K562 (cell line): ENCODE results near the gene SIRT2. TPM values are rescaled to one million over a fixed set of nuclear protein-coding genes. Genes with fewer than 3 reads are reported as not detected.

ENCODE experiments used
- CTBP1 ChIP-seq: fragments of 450-650 bp; IDR thresholded peaks from 2 replicates; pipeline ENCODE4 v1.6.1; 2016; ENCODE audit warnings: borderline replicate concordance
- DLX4 ChIP-seq: fragments of 250-450 bp; sonication (Bioruptor Pico); IDR thresholded peaks from 2 replicates; pipeline ENCODE4 v1.6.1; 2021; ENCODE audit warnings: mild to moderate bottlenecking
- DPF2 ChIP-seq: fragments of 450-650 bp; IDR thresholded peaks from 2 replicates; pipeline ENCODE4 v1.6.1; 2016
- ELF4 ChIP-seq: fragments of 450-650 bp; formaldehyde crosslinking; IDR thresholded peaks from 2 replicates; pipeline ENCODE4 v1.4.0; 2022; ENCODE audit warnings: missing genetic modification characterization
- POLR2AphosphoS5 ChIP-seq: IDR thresholded peaks from 2 replicates; pipeline ENCODE4 v1.6.1; 2011; ENCODE audit warnings: mild to moderate bottlenecking, low read depth, low read length, moderate library complexity; ENCODE audit not compliant: control insufficient read depth, insufficient read depth
- PTBP1 ChIP-seq: fragments of 200-400 bp; formaldehyde crosslinking; IDR thresholded peaks from 2 replicates; pipeline ENCODE4 v1.6.1; 2017; ENCODE audit warnings: low read depth, low read length
- SAFB2 ChIP-seq: fragments of 200-400 bp; formaldehyde crosslinking; IDR thresholded peaks from 2 replicates; pipeline ENCODE4 v1.6.1; 2018; ENCODE audit warnings: borderline replicate concordance, low read length, low read depth, moderate library complexity; ENCODE audit not compliant: severe bottlenecking
- SREBF1 ChIP-seq: fragments of 150-350 bp; IDR thresholded peaks from 2 replicates; pipeline ENCODE4 v1.6.1; 2014; ENCODE audit warnings: antibody characterized with exemption, low read depth, low read length, borderline replicate concordance
- TSHZ1 ChIP-seq: fragments of 250-450 bp; sonication (Bioruptor Pico); IDR thresholded peaks from 2 replicates; pipeline ENCODE4 v1.4.0; 2020; ENCODE audit warnings: mild to moderate bottlenecking, moderate library complexity
- ZHX1 ChIP-seq: fragments of 150-350 bp; conservative IDR thresholded peaks from 2 replicates; pipeline ENCODE4 v1.6.1; 2014; ENCODE audit warnings: low read length
- ZNF124 ChIP-seq: sonication (generic); formaldehyde crosslinking; IDR thresholded peaks from 2 replicates; pipeline ENCODE4 v1.8.1; 2022; ENCODE audit warnings: missing genetic modification reagents
- ZNF224 ChIP-seq: sonication (generic); formaldehyde crosslinking; IDR thresholded peaks from 2 replicates; pipeline ENCODE4 v1.8.0; 2022; ENCODE audit warnings: mild to moderate bottlenecking, missing genetic modification reagents
- ZNF77 ChIP-seq: fragments of 250-450 bp; sonication (Bioruptor Pico); IDR thresholded peaks from 2 replicates; pipeline ENCODE4 v1.5.0; 2020
- polyA plus RNA-seq, 8 experiments: library from polyadenylated mRNA; depleted of rRNA in 4 of 8; stranded (reverse) in 5 of 8; unstranded in 3 of 8; fragments of >200 nt; fragmentation: Nextera tagmentation in 2 of 8; fragmentation: Illumina TruSeq in 1 of 8; extraction: Ambion mirVana in 2 of 8; extraction: Trizol in 1 of 8; gene quantifications; 2 replicates each; pipeline versions ENCODE4 v1.2.1 to v1.2.3, GENCODE V29; 2011 to 2014; ENCODE audit warnings: inconsistent platforms in 1 of 8, missing spikeins in 1 of 8
- total RNA-seq, 7 experiments: library from RNA; depleted of rRNA in 6 of 7; stranded (reverse); fragments of >200 nt in 6 of 7; fragmentation: Illumina TruSeq in 2 of 7; extraction: Trizol in 2 of 7; gene quantifications; 2 replicates each; pipeline versions ENCODE4 v1.2.1 to v1.2.3, GENCODE V29; 2011 to 2021; ENCODE audit warnings: low replicate concordance in 1 of 7
- TF ChIP-seq, protein P1 (sequence below): sonication (generic); formaldehyde crosslinking; IDR thresholded peaks from 2 replicates; pipeline ENCODE4 v1.8.0; 2022; ENCODE audit warnings: mild to moderate bottlenecking, missing genetic modification reagents
- TF ChIP-seq, protein P2 (sequence below): sonication (generic); formaldehyde crosslinking; IDR thresholded peaks from 2 replicates; pipeline ENCODE4 v1.8.0; 2022; ENCODE audit warnings: mild to moderate bottlenecking, missing genetic modification reagents

SIRT2 gene
- total and polyA plus RNA-seq, 9 of the 15 experiments (the other 6 are each of a cell fraction or from before 2014, with no cell fraction given): 2.3 to 35.2 (median 22.9) TPM

DNA sequence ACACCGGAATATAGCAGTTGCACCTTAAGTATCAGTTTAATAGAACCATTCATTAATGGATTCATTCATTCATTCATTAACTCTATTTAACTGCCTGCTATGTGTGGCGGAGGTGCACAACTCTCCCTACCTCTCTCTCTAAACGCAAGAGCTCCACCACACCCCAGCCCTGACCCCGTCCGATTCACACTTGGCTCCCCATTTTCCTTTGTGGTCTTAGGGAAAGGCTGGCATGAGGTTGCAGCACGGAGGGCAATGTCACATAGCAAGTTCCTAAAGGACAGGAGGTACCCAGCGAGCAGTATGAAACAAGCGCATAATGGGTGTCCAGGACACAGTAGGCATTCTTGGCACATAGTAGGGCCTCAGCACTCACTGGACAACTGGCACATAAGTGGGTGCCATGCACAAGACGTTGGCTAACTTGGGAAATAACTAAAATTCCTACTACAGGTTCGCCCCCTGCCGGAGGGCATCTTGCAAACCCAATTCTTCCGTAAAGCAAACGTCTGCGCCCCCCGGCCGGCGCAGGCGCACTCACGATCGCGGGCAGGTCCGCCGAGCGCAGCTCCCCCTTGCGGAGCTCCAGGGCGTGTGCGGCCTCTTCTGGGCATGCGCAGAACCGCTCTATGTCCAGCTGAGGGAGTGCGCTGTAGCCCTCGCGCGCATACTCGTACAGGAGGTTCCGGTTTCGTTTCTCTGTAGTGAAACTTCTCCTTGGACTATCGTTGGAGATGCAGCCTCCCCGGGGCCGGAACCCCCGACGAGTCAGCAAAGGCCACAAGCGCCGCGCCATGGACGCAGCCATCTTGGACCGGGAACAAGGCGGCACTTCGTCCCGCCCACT, 30.7 kb upstream of the SIRT2 start, which contains the start of gene SARS2 (continued):
- no peak for TF ChIP-seq SAFB2
- TF ChIP-seq POLR2AphosphoS5: peak; percentile 88; the same call in 1 of the 2 replicates
- TF ChIP-seq ZNF224 (CRISPR knock-in tag): no peak
- TF ChIP-seq ELF4 (CRISPR knock-in tag): no peak
- TF ChIP-seq ZNF124 (CRISPR knock-in tag): no peak
- TF ChIP-seq DLX4 (CRISPR knock-in tag): no peak
- TF ChIP-seq DPF2: no peak
- TF ChIP-seq, protein P1, sequence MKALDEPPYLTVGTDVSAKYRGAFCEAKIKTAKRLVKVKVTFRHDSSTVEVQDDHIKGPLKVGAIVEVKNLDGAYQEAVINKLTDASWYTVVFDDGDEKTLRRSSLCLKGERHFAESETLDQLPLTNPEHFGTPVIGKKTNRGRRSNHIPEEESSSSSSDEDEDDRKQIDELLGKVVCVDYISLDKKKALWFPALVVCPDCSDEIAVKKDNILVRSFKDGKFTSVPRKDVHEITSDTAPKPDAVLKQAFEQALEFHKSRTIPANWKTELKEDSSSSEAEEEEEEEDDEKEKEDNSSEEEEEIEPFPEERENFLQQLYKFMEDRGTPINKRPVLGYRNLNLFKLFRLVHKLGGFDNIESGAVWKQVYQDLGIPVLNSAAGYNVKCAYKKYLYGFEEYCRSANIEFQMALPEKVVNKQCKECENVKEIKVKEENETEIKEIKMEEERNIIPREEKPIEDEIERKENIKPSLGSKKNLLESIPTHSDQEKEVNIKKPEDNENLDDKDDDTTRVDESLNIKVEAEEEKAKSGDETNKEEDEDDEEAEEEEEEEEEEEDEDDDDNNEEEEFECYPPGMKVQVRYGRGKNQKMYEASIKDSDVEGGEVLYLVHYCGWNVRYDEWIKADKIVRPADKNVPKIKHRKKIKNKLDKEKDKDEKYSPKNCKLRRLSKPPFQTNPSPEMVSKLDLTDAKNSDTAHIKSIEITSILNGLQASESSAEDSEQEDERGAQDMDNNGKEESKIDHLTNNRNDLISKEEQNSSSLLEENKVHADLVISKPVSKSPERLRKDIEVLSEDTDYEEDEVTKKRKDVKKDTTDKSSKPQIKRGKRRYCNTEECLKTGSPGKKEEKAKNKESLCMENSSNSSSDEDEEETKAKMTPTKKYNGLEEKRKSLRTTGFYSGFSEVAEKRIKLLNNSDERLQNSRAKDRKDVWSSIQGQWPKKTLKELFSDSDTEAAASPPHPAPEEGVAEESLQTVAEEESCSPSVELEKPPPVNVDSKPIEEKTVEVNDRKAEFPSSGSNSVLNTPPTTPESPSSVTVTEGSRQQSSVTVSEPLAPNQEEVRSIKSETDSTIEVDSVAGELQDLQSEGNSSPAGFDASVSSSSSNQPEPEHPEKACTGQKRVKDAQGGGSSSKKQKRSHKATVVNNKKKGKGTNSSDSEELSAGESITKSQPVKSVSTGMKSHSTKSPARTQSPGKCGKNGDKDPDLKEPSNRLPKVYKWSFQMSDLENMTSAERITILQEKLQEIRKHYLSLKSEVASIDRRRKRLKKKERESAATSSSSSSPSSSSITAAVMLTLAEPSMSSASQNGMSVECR (CRISPR knock-in tag): peak; percentile 95
- TF ChIP-seq, protein P2, sequence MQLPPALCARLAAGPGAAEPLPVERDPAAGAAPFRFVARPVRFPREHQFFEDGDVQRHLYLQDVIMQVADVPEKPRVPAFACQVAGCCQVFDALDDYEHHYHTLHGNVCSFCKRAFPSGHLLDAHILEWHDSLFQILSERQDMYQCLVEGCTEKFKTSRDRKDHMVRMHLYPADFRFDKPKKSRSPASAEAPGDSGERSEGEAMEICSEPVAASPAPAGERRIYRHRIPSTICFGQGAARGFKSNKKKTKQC (CRISPR knock-in tag): peak; percentile 80; the same call in 1 of the 2 replicates
- no peak for TF ChIP-seq TSHZ1 (CRISPR knock-in tag)
- no peak for TF ChIP-seq ZHX1
- peak; percentile 81; the same call in 1 of the 2 replicates for TF ChIP-seq CTBP1
- no peak for TF ChIP-seq PTBP1
- no peak for TF ChIP-seq ZNF77
- 0 out of 2 replicates have a peak, but pooled peaks have one; percentile 18 for TF ChIP-seq SREBF1
